GM21576 (cell line): Measurements from ENCODE around the gene ATXN10.
"Not testable (repeated sequence)": the region's sequence is repeated elsewhere in the genome, so short reads cannot be mapped to it uniquely, and the experiment has no call there.

Experiments used
- ATAC-seq: cut with Tn5 transposase; IDR thresholded peaks from one replicate; pipeline ENCODE4 v1.9.1; 2021; ENCODE audit warnings: mild to moderate bottlenecking, moderate library complexity; ENCODE audit not compliant: unreplicated experiment

Gene ATXN10

GRCh38 chr22:45704648-45705047 lies 33.0 kb downstream of the ATXN10 start:
- no peak for ATAC-seq

- no peak for ATAC-seq
These were observed 36.0 kb downstream of the ATXN10 start for GRCh38 chr22:45707605-45708004.

DNA sequence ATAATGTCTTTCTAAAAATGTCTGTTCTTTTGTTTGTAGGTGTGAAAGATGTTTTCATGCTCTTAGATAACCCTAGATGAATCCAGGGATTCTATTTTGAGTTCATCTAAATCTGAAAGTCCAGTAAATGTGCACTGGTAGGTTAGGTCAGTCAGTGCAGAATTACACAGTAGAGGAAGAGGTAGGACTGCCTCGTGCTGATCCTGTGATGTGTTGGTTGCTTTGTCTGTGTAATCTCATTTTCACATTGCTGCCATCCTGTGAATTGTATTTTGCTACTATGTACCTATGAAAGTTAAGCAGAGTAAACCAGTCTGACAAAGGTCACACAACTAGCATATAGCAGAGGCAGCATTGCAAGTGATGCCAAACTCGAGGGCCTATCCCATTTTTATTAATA lies 36.5 kb downstream of the ATXN10 start:
- no peak for ATAC-seq

- no peak for ATAC-seq
These were observed 37.6 kb downstream of the ATXN10 start for GRCh38 chr22:45709060-45709739.

GRCh38 chr22:45709866-45710265 lies 38.2 kb downstream of the ATXN10 start:
- no peak for ATAC-seq

DNA sequence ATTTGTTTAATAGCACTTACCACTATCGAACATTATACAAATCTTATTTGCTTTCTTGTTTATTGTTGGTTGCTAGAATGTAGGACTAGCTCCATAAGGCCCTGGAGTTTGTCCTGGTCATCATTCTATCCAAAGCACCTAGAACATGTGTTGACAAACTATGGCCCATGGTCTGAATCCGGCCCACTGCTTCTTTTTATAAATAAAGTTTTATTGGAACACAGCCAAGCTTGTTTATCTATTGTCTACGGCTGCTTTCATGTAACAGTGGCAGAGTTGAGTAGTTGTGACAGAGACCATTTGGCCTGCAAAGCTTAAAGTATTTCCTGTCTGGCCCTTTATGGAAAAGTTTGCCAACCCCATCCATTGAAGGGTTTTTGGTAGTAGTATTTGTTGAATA lies 38.8 kb downstream of the ATXN10 start:
- no peak for ATAC-seq

DNA sequence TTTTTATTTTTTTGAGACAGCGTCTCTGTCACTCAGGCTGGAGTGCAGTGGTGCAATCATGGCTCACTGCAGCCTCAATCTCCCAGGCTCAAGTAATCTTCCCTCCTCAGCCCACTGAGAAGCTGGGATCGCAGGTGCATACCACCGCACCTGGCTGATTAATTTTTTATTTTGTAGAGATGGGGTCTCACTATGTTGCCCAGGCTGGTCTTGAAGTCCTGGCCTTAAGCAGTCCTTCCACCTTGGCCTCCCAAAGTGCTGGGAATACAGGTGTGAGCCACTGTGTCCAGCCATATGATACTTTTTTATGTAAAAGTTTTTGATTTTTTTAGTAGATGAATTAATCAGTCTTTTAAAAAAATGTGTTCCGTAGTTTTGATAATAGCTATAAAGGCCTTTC lies 42.8 kb downstream of the ATXN10 start:
- ATAC-seq, result not testable (repeated sequence)

- ATAC-seq, result no peak
These were observed 46.2 kb downstream of the ATXN10 start for GRCh38 chr22:45717789-45718188.

DNA sequence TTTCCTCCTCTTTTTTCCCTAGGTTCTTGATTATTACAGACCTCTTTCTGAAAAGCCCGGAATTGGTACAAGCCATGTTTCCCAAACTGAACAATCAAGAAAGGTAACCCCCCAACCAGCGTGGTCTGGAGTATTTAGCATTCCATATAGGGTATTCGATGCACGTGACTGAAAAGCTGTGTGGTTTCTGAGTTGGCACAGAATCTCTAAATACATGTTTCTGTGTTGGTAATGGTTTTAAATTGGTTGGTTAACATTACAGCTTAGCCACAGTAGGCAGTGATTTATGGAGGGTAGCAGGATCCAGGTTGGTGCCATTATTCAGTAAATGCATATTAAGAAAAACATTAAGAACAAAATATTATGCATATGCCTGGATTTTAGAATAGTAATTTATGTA lies 46.8 kb downstream of the ATXN10 start:
- no peak for ATAC-seq

GRCh38 chr22:45720839-45721378 lies 49.3 kb downstream of the ATXN10 start:
- ATAC-seq, result no peak

GRCh38 chr22:45722006-45722405 lies 50.4 kb downstream of the ATXN10 start:
- ATAC-seq, result no peak

DNA sequence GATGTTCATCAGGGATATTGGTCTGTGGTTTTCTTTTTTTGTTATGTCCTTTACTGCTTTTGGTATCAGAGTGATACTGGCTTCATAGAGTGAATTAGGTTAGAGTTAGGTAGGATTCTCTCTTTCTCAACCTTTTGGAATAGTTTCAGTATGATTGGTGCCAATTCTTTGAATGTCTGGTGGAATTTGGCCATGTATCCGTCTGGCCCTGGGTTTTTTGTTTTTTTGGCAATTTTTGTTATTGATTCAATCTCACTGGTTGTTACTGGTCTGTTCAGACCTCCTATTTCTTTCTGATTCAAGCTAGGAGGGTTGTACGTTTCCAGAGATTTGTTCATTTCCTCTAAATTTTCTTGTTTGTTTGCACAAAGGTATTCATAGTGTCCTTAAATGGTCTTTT lies 54.4 kb downstream of the ATXN10 start:
- ATAC-seq, result no peak

DNA sequence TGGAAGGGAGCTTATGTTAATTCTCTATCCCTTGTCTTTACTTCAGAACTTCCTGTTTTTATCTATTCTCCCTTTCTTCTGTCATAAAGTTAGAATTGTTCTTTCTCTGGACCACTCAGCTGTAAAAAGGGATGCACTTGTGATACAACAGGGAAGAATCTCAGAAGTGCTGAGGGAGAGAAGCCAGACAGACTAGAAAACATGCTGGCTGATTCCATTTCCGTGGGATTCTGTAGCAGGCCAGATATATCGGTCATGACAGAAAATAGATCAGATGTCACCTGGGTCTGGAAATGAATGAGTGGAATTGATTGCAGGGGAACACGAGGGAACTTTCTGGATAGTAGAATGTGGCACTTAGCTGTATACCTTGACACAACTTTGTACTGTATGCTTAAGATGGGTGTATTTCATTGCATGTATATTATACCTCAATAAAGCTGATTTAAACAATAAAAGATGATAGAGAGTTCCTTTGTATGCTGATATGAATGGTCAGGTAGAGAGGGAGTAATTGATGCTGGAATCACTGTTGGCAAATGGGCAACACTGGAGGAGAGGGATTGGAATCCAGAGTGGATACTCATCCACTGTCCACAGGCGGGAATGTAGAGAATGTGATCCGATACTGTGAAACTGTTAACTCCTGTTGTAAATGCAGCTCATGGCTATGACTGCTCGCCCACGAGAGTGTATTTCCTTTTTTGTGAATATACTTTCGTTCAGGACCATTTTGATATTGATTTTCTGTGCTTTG lies 59.6 kb downstream of the ATXN10 start:
- ATAC-seq, result no peak

GRCh38 chr22:45731798-45732495 lies 60.3 kb downstream of the ATXN10 start:
- no peak for ATAC-seq

DNA sequence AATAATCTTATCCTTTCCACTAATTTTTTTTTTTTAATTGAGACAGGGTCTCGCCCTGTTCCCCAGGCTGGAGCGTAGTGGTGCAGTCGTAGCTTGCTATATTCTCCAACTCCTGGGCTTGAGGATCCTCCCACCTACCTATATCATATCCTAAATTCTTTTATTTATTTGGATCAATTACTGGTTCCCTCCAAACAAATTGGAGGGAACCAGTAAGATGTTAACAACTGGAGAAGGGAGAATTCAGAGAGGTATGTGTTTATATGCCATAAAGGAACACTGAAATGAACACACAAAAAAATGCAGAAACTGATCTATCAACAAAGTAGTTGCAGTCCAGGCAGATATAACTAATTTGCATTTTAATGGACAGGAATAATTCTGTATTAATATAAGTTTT lies 63.6 kb downstream of the ATXN10 start:
- ATAC-seq, result no peak

GRCh38 chr22:45738206-45738605 lies 66.6 kb downstream of the ATXN10 start:
- no peak for ATAC-seq

GRCh38 chr22:45740236-45740635 lies 68.6 kb downstream of the ATXN10 start:
- ATAC-seq, result no peak

GRCh38 chr22:45742866-45743450 lies 71.3 kb downstream of the ATXN10 start:
- ATAC-seq, result no peak

GRCh38 chr22:45743687-45744086 lies 72.1 kb downstream of the ATXN10 start:
- ATAC-seq, result no peak

DNA sequence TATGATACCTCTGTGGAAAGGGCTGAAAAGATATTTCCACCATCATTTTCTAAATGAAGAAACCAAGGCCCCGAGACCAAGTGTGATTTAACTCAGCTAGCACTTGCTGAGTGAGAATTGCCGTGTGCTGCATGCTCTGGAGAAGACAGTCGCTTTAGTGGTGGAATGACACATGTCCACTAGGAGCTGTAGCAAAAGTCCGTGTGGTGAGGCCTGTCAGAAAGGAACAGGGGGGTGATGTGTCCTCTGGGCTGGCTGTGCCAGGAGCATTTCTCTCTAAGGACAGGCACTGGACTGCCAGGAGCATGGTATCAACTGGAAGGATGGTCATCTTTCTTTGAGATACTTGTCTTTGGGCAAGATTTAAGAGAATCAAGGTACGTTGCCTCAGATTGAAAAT lies 72.8 kb downstream of the ATXN10 start:
- no peak for ATAC-seq

GRCh38 chr22:45750626-45751025 lies 79.0 kb downstream of the ATXN10 start:
- no peak for ATAC-seq
